Measurements from ENCODE around the gene ZNF350. TPM values are rescaled to one million over a fixed set of nuclear protein-coding genes. Genes with fewer than 3 reads are reported as not detected.

Gene ZNF350
- total RNA-seq, 2 donors from 2014 or later, result 31.3 to 34.6 TPM

DNA sequence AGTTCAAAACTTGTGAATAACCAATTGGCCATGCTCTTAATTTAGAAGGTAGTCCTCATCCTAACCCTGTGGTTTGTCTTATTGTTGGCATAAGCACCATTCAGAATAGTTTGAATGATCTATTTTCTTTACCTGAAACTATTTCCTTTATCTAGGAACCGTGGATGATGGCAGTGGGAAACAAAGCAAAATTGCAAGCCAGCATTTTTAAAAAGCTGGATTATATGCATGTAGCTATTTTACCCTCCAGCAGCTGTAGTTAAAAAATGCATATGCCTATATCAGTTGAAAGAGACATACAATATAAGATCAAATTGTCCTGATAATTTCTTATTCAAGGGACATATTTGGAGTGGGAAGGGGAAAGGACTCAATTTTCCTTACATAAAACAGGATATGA is 40.0 kb downstream of the ZNF350 start:
- 94% methylated on average over 1 of the region's 1 CpG for WGBS

DNA sequence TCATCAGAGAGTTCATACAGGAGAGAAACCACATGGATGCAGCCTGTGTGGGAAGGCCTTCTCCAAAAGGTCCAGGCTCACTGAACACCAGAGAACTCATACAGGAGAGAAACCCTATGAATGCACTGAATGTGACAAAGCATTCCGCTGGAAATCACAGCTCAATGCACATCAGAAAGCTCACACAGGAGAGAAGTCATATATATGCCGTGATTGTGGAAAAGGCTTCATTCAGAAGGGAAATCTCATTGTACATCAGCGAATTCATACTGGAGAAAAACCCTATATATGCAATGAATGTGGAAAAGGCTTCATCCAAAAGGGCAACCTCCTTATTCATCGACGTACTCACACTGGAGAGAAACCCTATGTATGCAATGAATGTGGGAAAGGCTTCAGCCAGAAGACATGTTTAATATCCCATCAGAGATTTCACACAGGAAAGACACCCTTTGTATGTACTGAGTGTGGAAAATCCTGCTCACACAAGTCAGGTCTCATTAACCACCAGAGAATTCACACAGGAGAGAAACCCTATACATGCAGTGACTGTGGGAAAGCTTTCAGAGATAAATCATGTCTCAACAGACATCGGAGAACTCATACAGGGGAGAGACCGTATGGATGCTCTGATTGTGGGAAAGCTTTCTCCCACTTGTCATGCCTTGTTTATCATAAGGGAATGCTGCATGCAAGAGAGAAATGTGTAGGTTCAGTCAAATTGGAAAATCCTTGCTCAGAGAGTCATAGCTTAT is 41.7 kb downstream of the ZNF350 start:
- peaks cover 7% of the 10 kb centered on the region for H3K9me3 ChIP-seq
- peaks cover 27 to 50% of the 10 kb centered on the region in 2 donors for H3K36me3 ChIP-seq
- no peaks in the 10 kb centered on the region for H3K4me1 ChIP-seq (replicated peaks)
- TF ChIP-seq POLR2AphosphoS5 (IDR thresholded peaks at IDR 0.05), result no peak
- TF ChIP-seq POLR2A (IDR thresholded peaks at IDR 0.05), result no peak
- TF ChIP-seq, protein P1, sequence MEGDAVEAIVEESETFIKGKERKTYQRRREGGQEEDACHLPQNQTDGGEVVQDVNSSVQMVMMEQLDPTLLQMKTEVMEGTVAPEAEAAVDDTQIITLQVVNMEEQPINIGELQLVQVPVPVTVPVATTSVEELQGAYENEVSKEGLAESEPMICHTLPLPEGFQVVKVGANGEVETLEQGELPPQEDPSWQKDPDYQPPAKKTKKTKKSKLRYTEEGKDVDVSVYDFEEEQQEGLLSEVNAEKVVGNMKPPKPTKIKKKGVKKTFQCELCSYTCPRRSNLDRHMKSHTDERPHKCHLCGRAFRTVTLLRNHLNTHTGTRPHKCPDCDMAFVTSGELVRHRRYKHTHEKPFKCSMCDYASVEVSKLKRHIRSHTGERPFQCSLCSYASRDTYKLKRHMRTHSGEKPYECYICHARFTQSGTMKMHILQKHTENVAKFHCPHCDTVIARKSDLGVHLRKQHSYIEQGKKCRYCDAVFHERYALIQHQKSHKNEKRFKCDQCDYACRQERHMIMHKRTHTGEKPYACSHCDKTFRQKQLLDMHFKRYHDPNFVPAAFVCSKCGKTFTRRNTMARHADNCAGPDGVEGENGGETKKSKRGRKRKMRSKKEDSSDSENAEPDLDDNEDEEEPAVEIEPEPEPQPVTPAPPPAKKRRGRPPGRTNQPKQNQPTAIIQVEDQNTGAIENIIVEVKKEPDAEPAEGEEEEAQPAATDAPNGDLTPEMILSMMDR (IDR thresholded peaks at IDR 0.05), result no peak
- H3K27ac ChIP-seq, result no peak overlapping the region
- H3K27me3 ChIP-seq (replicated peaks; ENCODE audit: insufficient read depth), result no peaks in the 10 kb centered on the region
- WGBS, result 95% methylated on average over 7 of the region's 7 CpGs
- no peak overlapping the region for H3K4me3 ChIP-seq
- intact Hi-C loops (cut with DNase I), result no loop called here
- no peak for DNase-seq (ENCODE audit: low spot score)

More for the DNA sequence above, 40.0 kb downstream of the ZNF350 start:
- Histone ChIP-seq H3K27me3 (replicated peaks; ENCODE audit: insufficient read depth) (no peaks in the 10 kb centered on the region), H3K4me3 (no peak overlapping the region), H3K4me1 (replicated peaks) (no peaks in the 10 kb centered on the region), H3K9me3 (peaks cover 7% of the 10 kb centered on the region), H3K36me3 (peaks cover 22 to 34% of the 10 kb centered on the region in 2 donors), H3K27ac (no peak overlapping the region)
- no peak for TF ChIP-seq POLR2A (IDR thresholded peaks at IDR 0.05)
- no peak for TF ChIP-seq POLR2AphosphoS5 (IDR thresholded peaks at IDR 0.05)
- TF ChIP-seq, protein P1 (IDR thresholded peaks at IDR 0.05), result no peak
- intact Hi-C loops (cut with DNase I), result no loop called here
- DNase-seq (ENCODE audit: low spot score), result no peak

DNA sequence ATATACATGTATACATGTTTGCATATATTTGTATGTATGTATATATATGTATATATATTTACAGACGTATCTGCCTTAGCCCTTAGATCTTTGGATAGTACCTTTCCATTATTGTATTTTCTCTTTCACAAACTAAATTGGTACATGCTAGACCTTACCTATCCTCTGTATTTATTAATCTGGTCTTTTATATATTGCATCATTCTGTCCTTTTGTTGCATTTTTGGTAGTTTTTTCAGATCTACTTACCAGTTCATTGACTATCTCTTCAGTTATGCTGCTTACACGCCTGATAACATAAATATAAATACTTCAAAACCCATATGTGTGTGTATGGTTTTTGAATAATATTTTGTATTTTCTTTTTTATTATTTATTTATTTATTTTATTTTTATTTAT is 47.7 kb downstream of the ZNF350 start:
- peaks cover 33 to 70% of the 10 kb centered on the region in 2 donors for H3K36me3 ChIP-seq
- no peaks in the 10 kb centered on the region for H3K27me3 ChIP-seq (replicated peaks; ENCODE audit: insufficient read depth)
- H3K4me3 ChIP-seq, result no peak overlapping the region
- DNase-seq (ENCODE audit: low spot score), result no peak
- no peak overlapping the region for H3K27ac ChIP-seq
- peaks cover under 1% of the 10 kb centered on the region for H3K9me3 ChIP-seq
- intact Hi-C loops (cut with DNase I), result no loop called here
- TF ChIP-seq, protein P1 (IDR thresholded peaks at IDR 0.05), result no peak
- TF ChIP-seq POLR2AphosphoS5 (IDR thresholded peaks at IDR 0.05) (no peak), POLR2A (IDR thresholded peaks at IDR 0.05) (no peak)
- 99% methylated on average over 2 of the region's 2 CpGs for WGBS
- H3K4me1 ChIP-seq (replicated peaks), result no peaks in the 10 kb centered on the region

DNA sequence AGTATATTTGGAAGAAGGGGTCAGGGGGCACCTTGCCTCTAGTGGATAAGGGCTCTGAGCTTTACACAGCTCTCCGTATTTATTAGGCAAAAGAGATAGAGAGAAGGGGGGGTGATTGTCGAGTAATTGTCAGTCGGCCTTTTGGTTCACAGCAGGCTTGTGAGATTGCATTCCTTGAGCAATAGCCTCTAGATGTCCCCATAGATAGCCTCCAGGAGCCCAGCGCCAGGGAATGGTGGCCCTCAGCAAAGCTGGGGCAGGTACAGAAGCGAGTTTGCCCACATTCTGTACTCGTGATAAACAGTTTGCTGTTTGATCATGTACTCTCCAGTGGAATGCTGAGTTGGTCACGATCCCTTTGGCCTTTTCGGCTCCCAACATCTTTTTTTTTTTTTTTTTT is 54.7 kb downstream of the ZNF350 start:
- peak overlapping the region in 1 of 2 donors; percentile 17 for H3K27ac ChIP-seq
- peaks cover 15% of the 10 kb centered on the region in 2 donors for H3K36me3 ChIP-seq
- H3K9me3 ChIP-seq, result no peaks in the 10 kb centered on the region
- H3K27me3 ChIP-seq (replicated peaks; ENCODE audit: insufficient read depth), result no peaks in the 10 kb centered on the region
- WGBS, result 93% methylated on average over 8 of the region's 8 CpGs
- H3K4me3 ChIP-seq, result no peak overlapping the region
- intact Hi-C loops (cut with DNase I), result no loop called here
- TF ChIP-seq POLR2AphosphoS5 (IDR thresholded peaks at IDR 0.05), result peak; percentile 28
- TF ChIP-seq, protein P1 (IDR thresholded peaks at IDR 0.05), result no peak
- DNase-seq (ENCODE audit: low spot score), result peak; percentile 29
- no peaks in the 10 kb centered on the region for H3K4me1 ChIP-seq (replicated peaks)

DNA sequence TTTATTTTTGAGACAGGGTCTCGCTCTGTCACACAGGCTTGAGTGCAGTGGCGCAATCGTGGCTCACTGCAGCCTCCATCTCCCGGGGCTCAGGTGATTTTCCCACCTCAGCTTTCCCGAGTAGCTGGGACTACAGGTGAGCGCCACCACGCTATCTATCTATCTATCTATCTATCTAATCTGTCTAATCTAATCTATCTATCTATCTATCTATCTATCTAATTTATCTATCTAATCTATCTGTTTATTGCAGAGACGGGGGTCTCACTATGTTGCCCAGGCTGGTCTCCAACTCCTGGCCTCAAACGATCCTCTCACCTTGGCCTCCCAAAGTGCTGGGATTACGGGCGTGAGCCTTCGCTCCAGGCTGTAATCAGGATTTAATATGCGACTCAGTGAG is 58.8 kb downstream of the ZNF350 start:
- no peaks in the 10 kb centered on the region for H3K27me3 ChIP-seq (replicated peaks; ENCODE audit: insufficient read depth)
- peaks cover 0 to 6% of the 10 kb centered on the region in 2 donors for H3K36me3 ChIP-seq
- DNase-seq (ENCODE audit: low spot score), result no peak
- no peaks in the 10 kb centered on the region for H3K4me1 ChIP-seq (replicated peaks)
- WGBS, result 29% methylated on average over 13 of the region's 13 CpGs
- intact Hi-C loops (cut with DNase I), result loop anchor here (2.0 to 5.0 kb wide), 2 partner anchors 23 to 59 kb away; partner anchors contain the start of genes ZNF350 and ZNF649
- TF ChIP-seq, protein P1 (IDR thresholded peaks at IDR 0.05), result no peak
- no peak for TF ChIP-seq POLR2AphosphoS5 (IDR thresholded peaks at IDR 0.05)
- no peak for TF ChIP-seq POLR2A (IDR thresholded peaks at IDR 0.05)
- H3K9me3 ChIP-seq, result no peaks in the 10 kb centered on the region
- H3K4me3 ChIP-seq, result peak overlapping the region; percentile 56 to 62
- H3K27ac ChIP-seq, result peak overlapping the region; percentile 90
